Ramos (cell line): ENCODE results near the gene CRABP2.

ENCODE experiments used
- in situ Hi-C: fragments of 300-500 bp; cut with MboI; formaldehyde crosslinking; loops from one replicate; pipeline ENCODE4 v1.14.3; 2022; ENCODE audit warnings: low sequenced_read_pairs; ENCODE audit not compliant: unreplicated experiment

Gene CRABP2

DNA sequence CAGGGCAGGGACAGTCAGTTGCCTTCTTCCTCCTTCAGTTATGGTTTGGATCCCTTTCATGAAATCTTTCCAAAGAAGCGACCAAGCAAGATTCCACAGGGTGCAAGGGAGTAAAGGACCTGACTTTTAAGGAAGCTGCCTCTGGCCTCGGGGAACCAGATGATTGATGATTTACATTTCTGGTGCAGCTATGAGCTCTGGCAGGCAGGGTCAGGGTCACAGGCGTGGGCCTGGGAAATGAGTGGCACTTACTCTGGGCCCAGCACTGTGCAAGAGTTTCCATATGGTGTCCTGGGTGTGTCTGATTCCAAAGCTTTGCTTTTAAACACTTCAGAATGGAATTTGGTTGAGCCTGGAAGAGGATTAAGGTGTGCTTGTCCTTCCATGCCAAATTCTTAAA is 7.2 kb upstream of the CRABP2 start:
- in situ Hi-C loops = no loop called here

DNA sequence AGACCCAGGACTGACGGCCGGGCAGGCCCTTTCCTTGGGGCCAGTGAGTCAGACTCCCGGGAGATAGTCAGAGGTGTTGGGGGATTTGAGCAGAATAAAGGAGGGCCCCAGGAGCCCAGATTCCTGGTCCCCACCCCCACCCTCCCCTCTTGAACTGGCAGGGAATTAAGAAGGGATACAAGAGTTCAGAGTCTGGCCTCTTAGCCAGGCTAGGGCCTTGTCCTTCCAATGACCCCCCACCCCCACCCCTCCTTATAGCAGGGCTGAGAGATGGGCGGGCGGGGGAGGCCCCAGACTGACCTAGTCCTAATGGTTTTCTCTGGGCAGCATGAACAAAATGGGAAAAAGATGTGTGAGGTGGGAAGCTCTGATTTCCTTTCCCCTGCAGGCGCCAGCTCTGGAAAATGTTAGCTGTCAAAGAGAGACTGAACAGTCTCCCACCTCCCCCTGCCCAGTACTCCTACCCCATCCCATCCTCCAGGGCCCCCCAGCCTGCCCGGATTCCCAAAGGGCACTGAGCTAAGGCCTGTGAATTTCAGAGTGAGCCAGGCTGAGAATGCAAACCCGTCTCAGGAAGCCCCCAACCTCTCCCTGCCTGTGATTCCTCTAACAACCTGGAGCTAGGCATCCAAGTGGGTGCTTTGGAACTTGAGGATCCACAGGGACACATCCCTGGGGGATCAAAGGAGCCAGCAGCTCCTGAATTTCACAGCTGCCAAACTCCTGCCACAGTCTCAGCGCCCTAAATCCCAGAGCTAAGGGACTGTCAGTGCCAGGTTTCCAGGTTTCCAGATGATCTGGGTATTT is 5.8 kb upstream of the CRABP2 start:
- in situ Hi-C loops = no loop called here

DNA sequence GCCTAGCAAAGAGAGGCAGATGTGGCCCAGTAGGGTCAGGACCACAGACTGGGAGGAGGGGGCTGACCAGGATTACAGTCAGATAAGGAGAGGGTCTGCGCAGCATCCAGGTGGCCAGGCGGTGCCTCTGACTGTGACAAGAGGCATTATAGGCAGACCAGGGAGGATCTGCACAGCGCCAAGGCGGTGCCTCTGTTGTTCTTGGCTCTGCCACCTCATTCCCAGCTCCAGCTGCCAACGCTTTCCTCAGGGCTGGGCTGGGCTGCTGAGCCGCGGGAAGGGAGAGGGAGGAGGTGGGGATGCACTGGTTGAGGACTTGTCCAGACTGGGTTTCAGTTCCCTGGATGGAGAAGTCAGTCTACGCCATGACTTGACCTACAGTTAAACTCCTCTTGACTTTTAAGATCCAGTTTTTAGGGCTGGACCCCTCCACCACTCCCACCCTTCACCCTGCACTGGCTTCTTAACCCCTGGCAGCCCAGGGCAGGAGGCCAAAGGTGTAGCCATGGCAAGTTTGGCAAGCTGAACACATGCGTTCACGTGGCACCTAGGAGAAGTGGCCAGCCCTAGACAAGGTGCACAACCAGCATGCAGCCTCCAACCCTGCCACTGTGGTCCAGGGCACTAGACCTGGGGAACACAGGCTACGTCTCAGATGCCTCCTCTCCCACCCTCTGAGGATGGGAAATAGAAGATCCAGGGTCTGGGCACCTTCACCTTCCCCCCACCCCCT is 4.5 kb upstream of the CRABP2 start:
- in situ Hi-C loops = no loop called here

DNA sequence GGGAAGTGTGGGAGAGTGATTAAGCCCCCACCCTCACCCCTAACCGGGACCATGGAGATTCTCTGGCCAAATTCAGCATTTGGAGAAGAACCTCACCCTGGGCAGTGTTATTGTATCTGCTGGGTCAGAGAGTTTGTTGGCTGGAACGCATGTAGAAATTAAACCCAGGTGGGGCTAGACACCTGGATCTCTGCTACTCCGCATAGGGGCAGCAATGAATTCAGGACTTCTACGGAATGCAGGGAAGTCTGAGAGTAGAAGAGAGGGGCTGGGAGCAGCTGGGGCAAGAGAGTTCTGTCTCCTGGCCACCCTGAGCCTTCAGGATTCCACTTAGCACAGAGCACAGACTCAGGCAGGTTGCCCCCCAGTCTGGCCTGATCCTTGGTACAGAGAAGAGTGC is 3.6 kb upstream of the CRABP2 start:
- in situ Hi-C loops = no loop called here

DNA sequence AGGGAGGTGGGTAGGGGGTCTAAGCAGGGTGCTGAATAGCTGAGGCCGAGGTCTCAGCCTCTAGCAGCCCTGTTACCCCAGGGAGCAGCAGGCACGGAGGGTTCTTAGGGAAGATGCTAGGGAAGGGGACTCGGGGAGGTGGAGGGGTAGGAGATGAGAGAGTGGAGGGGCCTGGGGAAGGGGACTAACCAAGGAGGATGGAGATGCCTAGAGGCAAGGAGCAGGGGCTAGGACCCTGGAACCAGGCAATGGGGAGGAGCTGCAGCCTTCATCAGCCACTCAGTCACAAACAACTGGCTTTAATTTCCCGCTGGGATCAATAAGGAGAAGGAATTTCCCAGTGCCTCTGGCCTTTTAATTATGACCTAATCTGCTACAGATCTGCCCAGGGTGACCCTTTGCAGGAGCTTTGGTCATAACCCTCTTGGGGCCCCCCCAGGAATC is 2.9 kb upstream of the CRABP2 start:
- in situ Hi-C loops = no loop called here

DNA sequence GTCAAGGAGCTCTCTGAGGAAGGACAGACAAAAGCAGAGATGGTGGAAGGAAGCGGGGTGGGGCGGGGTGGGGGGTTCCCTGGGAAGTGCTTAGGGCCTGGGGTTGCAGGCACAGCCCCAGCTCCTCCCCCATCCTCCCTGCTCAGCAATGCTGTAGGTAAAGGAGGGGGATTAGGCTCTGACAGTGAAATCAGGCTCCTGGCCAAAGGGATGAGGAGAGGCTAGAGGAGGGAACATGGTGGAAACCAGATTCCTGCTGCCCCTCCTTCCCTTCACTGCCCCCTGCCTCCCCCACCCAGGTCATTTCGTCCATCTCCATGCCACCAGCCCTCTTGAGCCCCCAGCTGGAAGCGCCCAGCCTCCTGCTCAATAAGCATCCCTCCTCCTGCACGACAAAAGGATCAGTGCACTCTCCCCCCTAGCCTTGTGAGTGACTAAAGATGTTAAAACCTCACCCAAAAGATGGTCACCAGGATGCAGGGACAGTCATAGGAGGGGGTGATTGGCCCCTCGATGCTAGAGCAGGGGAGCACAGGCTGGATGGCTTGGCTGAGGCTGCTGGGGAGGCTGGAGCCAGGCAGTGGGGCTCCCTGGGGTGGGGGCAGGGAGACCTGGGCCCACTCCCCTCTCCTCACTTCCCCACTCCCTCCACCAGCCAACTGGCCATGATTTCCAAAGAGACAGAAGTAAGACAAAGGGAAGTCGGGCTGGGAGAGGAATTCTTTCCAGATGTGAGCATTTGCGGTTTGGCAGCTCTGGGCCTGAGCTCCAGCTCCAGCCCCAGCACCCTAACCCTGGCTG is 2.2 kb upstream of the CRABP2 start:
- in situ Hi-C loops = no loop called here

DNA sequence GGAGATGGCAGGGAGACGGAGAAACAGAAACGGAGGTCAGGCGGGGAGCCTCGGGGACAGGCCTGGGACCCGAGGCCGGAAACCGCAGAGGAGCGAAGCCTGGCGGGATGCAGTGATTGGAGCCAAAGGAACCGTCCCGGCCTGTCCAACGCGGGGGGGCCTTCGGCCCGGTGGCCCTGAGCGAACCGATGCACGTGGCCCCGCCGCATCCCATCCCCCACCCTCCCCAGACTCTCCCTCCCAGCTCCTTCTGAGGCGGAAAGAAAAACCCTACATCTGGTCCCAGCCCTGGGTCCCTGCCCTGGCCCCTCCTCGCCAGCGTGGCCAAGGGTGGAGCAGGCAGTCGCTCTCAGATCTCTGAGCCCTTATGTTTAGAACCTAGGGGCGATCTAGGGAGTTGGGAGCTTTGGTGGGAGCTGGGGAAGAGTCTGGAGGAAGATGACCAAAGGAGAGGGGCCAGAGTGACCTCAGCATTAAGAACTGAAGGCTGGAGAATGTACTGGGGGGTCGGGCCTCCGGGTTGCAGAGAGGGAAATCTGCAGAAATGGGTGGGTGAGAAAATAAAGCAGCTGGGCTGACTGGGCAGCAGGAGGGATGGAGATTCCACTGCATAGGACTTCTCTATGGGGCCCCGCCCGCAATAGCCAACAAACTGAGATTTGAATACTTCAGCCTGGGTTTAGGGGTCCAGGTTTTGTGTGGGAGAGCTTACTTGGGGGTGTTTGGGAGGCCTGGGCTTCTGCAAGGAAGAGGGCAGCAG is 1.5 kb upstream of the CRABP2 start:
- in situ Hi-C loops = no loop called here

DNA sequence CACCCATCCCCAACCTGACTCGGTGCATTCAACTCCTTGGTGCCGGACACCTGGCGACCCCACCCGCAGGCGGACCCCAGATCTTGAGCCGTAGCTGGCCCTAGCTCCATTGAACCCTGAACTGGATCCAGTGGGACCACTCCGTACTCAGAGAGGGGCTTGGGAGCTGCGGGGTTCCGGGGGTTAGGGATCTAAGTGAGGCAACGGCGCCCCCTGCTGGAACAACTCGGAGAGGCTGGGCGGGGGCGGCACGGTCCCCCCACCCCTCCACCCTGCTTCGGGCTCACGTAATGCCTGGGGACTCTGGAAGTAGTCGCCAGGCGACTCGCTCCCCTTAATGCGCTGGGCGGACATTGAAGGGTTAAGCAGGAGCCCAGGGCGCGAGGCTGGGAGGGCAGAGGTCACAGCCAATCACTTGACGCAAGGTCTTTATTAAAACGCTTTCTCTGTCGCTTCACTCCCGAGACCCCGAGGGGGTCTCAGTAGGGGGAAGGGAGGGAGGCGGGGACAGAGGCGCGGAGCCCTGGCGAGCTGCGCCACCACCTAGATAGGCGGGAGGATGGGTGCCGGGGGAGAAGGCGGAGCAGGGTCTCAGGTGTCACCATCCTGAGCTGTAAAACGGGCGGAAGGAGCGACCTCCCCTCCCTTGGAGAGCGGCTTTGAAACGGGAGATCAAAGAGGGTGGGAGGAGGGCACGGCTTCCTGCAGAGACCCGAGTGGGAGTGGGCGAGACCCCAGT is 704 bp upstream of the CRABP2 start:
- in situ Hi-C loops = no loop called here

DNA sequence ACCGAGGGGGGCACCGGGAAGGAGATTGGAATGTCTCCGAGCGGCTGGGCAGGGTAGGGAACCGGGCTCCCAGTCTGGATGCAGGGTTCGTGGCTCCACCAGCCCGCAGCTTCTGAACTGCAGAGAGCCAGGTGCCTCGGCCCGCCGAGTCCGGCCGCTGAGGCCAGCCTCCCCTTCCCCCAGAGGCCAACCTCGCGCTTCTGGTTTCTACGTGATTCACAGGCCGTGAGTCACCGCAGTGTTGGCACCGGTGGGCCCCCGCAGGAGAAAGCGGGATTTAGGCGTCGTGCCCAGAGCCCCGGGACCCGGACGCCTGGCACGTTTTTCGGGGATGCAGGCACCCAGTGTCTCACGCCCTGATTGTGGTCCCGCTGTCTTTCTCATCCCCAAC is 458 bp downstream of the CRABP2 start:
- in situ Hi-C loops = no loop called here

DNA sequence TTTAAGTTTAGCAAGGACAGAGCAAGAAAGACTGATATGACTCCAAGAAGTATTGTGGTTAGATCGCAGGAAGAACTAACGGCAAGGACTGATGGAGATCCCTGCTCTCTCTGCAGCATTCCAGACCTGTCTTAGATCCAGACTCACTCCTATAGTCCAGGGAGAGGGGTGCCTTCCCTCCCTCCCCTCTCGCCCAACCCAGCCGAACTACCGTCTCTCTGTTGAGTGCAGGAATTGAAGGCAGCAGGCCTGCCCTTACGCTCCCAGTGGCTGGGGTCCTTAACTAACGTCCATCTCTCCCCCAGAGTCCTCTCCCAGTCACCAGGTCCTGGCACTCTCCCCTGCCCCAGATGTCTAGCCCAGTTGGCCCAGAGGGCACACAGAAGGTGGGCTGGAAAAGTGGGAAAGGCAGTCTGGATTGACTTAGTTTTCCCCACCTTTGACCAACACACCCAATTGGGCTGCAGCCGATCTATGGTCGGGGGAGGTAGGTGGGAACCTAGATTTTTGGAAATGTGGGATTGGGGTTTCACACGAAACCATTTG is 1.1 kb downstream of the CRABP2 start:
- in situ Hi-C loops = no loop called here

DNA sequence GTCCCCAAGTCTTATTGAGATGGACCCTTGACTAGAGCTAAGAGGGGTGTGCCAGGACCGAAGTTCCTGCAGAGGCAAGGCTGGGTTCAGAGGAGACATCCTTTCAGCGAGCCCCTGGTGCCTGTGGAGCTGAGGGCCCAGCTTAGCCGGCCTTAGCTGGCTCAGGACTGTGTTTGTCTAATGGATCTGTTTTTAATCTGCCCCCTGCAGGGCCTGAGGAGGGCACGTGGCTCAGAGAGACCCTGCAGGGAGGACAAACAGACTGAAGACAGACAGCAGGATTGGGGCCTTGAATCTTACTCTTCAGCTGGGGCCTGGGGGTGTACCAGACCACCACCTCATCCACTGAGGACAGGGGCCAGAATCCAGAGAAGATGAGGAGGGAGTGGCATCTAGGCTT is 1.6 kb downstream of the CRABP2 start:
- in situ Hi-C loops = no loop called here

DNA sequence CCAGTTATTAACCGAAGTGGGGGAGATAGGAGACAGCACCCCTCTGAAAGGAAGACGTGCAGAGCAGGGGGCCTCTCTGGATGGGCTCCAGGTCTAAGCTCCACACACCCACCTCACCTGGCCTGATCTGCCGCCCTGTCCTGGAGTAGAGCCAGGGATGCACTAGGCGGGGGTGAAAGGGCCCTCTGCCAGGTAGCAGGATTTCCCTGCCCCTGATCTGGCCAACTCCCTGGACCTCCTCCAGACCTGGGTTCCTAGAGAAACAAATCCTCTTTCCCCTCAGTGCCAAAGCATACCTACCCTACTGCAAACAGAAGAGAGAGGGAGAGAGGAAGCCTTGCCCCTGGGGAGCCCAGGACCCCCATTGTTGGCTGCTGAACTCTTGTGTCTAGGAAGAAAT is 2.0 kb downstream of the CRABP2 start:
- in situ Hi-C loops = no loop called here

DNA sequence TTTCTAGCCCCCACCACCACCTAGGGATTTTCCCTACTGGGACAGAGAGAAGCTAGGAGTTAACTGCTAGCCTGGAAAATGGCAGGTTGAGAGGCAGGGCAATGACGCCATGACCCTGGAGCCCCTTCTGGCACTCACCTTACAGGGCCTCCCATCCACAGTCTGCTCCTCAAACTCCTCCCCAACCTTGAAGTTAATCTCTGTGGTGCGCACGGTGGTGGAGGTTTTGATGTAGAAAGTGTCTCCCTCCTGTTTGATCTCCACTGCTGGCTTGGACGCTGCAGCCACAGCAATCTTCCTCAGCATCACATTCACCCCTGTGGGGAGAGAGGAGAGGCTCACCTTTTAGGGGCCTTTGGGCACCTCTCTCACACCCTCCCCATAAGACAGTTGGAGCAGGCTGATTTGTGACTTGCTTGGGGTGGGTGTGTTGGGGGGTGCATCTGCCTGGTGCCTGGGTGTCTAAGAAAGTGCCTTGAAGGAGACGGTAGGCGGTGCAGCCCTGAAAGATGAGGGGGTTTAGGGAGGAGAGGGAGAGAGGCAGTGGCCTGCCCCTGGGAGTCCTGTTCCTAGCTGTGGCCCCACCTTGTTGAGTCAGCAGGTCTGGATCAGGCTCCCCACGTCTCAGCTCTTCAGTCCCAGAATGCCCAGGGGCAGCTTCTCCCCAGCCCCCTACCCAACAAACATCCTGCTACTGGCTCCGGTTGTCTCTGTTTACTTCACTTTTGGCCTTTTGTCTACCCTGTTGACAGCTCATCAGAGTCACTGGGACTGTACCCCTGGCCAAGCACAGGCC is 4.4 kb downstream of the CRABP2 start:
- in situ Hi-C loops = no loop called here

DNA sequence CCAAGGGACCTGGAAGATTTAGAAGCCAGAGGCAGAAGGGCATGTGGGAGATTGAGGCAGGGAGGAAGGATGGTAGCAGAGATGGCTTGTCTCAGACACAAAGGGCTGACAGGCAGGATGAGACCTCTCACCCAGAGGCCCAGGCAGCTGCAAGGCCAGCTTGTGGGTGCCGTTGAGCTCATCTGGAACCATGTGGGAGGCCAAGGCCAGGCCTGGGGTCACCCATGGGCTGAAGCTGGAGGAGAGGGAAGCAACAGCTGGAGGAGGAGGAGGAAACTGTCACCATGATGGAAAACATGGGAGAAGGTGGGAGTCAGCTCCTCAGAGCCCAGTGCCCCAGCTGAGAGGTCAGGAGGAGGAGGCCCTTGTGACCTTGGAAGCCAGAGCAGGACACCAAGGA is 6.4 kb downstream of the CRABP2 start:
- in situ Hi-C loops = no loop called here

DNA sequence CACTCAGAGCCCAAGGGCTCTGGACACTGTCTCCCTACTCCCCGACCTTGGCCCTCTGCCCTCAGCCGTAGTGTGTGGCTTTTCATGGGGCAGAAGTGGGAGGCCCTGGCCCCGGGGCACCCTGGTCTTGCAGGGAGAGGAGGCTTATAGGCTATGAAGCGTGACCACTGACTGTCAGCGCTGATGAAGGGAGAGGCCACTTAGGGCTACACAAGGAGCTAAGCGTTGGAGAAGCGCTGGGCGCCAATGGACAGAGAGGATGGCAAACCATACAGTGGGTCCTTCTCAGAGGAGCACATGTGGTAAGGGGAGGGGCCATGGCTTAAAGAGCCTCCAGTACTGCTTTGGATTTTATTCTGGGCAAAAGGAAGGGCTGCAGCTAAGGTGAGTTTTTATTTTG is 7.9 kb downstream of the CRABP2 start:
- in situ Hi-C loops = no loop called here

DNA sequence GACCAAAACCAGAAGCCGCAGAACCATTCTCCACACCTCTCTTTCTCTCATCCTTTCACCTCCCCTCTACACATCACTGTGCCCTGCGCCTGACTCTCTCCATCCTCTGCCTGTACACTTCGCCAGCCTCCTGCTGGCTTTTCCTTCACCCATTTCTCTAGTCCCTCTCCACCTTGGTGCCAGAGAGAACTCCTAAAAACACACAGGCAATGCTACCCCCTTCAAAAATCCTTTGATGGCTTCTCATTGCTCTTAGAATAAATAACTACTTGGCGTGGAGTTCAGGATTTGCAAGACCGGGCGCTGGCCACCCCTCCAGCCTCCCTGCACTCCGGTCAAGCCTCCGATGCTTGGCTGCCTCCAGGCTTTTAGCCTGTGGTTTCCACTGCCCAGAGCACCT is 8.6 kb downstream of the CRABP2 start:
- in situ Hi-C loops = no loop called here

DNA sequence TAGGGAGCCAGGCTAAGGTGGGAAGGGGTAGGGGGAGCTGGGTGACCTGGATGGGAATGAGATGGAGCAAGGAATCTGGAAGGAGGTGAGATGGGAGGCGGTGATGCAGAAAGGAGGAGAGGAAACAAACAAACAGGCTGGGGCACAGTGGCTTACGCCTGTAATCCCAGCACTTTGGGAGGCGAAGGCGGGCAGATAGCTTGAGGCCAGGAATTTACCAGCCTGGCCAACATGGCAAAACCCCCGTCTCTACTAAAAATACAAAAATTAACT is 10.8 kb downstream of the CRABP2 start:
- in situ Hi-C loops = no loop called here

DNA sequence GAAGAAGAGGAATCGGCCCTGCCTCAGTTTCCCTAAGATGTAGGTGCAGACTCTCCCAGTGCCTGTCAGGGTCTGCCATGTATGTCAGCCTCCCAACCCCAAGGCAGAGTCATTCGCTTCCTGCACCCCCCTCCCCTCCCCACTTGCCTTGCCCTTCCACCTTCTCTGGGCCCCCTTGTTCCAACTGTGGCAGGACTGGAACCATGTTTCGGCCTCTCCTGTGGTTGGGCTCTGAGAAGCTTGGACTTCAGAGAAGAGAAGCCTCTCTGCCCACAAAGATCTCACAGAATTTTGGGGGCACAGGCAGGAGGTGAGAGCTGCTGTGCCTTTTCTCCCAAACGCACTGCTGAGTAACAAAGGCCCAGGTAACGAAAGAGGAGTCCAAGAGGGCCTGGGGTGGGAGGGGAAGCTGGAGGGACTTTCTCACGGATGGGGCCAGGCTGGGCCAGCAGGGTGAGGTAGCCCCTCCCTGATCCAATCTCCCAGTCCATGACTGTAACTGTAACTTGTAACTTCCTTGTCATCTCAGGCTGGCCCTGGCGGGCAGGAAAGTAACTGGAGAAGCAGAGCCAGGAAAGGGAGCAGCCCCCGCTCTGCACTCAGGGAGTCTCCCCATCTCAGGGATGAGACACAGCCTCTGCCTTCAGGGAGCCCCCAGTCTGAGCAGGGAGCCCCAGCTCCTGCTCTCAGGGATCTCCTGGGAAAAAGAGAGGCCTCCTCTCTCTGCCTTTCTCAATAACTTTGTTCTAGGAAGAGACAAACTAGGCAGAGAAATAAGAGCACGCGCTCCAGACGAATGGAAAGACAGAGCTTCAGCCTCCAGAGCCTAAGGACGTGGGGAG is 11.3 kb downstream of the CRABP2 start:
- in situ Hi-C loops = no loop called here
